ENCODE data around the gene C1orf185. TPM values are rescaled to one million over a fixed set of nuclear protein-coding genes. Genes with fewer than 3 reads are reported as not detected.

Gene C1orf185
- total RNA-seq, 4 donors from 2014 or later, result not detected

DNA sequence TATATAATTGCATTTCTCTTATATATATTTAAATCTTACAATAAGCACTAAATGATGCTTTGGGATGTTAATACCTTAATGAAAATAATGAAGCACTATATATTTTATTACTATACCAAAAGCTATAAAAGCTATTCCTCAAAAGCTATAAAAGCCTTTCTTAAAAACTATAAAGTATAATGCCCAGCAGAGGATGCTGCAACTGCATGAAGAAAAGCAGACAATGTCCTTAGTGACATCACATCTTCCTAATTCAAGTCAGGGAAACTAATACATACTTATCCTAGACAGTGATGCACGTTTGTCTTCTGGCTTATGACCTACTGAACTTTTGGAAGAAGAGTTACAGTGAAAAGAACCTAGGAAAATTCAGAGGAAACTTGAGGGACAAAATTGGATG is 13.6 kb upstream of the C1orf185 start:
- 37% methylated on average over 1 of the region's 1 CpG for WGBS
- TF ChIP-seq EP300 (IDR thresholded peaks at IDR 0.05) (no peak), POLR2A (IDR thresholded peaks at IDR 0.05) (no peak), POLR2AphosphoS5 (IDR thresholded peaks at IDR 0.05) (no peak)
- TF ChIP-seq, protein P1, sequence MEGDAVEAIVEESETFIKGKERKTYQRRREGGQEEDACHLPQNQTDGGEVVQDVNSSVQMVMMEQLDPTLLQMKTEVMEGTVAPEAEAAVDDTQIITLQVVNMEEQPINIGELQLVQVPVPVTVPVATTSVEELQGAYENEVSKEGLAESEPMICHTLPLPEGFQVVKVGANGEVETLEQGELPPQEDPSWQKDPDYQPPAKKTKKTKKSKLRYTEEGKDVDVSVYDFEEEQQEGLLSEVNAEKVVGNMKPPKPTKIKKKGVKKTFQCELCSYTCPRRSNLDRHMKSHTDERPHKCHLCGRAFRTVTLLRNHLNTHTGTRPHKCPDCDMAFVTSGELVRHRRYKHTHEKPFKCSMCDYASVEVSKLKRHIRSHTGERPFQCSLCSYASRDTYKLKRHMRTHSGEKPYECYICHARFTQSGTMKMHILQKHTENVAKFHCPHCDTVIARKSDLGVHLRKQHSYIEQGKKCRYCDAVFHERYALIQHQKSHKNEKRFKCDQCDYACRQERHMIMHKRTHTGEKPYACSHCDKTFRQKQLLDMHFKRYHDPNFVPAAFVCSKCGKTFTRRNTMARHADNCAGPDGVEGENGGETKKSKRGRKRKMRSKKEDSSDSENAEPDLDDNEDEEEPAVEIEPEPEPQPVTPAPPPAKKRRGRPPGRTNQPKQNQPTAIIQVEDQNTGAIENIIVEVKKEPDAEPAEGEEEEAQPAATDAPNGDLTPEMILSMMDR (IDR thresholded peaks at IDR 0.05), result no peak
- H3K36me3 ChIP-seq, result no peaks in the 10 kb centered on the region
- H3K4me1 ChIP-seq, result no peaks in the 10 kb centered on the region
- no peak for DNase-seq (ENCODE audit: low spot score in 2 of 2)
- H3K4me3 ChIP-seq, result no peak overlapping the region
- no peaks in the 10 kb centered on the region for H3K9me3 ChIP-seq
- H3K27ac ChIP-seq, result no peak overlapping the region
- H3K27me3 ChIP-seq, result peaks cover 8% of the 10 kb centered on the region

DNA sequence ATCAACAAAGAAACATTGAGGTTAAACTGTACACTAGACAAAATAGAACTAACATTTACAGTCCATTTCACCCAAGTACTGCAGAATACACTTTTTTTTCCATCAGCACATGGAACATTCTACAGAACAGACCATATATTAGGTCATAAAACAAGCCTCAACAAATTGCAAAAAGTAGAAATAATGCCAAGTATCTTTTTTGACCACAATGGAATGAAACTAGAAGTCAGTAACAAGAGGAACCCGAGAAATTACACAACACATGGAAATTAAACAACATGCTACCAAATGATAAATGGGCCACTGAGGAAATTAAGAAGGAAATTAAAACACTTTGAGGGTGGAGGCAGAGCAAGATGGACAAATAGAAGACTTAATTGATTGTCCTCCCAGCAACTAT is 8.4 kb upstream of the C1orf185 start:
- H3K36me3 ChIP-seq, result no peaks in the 10 kb centered on the region
- H3K4me1 ChIP-seq, result no peaks in the 10 kb centered on the region
- H3K4me3 ChIP-seq, result no peak overlapping the region
- DNase-seq (ENCODE audit: low spot score in 2 of 2), result no peak
- H3K9me3 ChIP-seq, result no peaks in the 10 kb centered on the region
- 16% methylated on average over 1 of the region's 1 CpG for WGBS
- TF ChIP-seq, protein P1 (IDR thresholded peaks at IDR 0.05), result no peak
- TF ChIP-seq POLR2A (IDR thresholded peaks at IDR 0.05) (no peak), EP300 (IDR thresholded peaks at IDR 0.05) (no peak), POLR2AphosphoS5 (IDR thresholded peaks at IDR 0.05) (no peak)
- no peak overlapping the region for H3K27ac ChIP-seq
- no peaks in the 10 kb centered on the region for H3K27me3 ChIP-seq

DNA sequence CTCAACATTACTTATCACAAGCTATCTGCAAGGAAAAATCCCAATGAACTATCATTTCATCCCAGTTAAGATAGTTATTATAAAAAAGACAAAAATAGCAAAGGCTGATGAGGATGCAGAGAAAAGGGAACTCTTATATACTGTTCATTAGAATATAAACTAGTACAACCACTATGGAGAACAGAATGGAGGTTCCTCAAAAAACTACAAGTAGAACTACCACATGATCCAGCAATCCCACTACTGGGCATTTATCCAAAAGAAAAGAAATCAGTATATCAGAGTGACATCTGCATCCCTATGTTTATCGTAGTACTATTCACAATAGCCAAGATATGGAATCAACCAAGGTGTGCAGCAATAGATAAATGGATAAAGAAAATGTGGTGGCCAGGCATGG is 4.9 kb upstream of the C1orf185 start:
- Histone ChIP-seq H3K27ac (no peak overlapping the region), H3K36me3 (no peaks in the 10 kb centered on the region), H3K4me1 (no peaks in the 10 kb centered on the region), H3K4me3 (no peak overlapping the region), H3K27me3 (no peaks in the 10 kb centered on the region), H3K9me3 (no peaks in the 10 kb centered on the region)
- TF ChIP-seq EP300 (IDR thresholded peaks at IDR 0.05) (no peak), POLR2AphosphoS5 (IDR thresholded peaks at IDR 0.05) (no peak), POLR2A (IDR thresholded peaks at IDR 0.05) (no peak)
- TF ChIP-seq, protein P1 (IDR thresholded peaks at IDR 0.05), result no peak
- no peak for DNase-seq (ENCODE audit: low spot score in 2 of 2)
- 63% methylated on average over 1 of the region's 1 CpG for WGBS

DNA sequence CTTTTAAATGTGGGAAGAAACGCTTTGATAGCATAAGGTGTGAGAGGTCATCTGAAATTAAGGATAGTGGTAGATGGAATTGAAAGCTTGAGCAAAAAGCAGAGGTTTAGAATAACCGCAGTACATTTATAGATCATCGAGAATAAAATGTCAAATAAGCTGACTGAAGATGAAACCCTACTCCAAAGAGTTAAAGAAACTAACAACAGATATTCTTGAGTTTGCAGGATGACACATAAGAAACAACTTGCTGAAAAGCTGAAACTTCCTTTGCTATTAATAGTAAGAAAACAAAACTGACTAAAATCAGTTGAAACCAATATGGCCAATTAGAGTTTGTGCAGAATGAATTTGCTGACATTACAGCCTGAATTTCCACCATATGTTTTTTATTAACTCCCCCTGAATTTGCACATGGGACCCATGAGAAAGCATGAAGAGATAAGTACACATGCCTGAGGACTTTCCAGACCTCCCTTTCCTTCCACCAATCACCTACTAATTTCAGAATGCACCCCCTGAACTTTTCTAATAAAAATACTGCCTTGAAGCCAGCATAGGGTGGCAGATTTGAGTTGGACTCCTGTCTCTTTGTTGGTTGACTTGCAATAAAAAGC is 1.7 kb upstream of the C1orf185 start:
- no peak overlapping the region for H3K4me3 ChIP-seq

DNA sequence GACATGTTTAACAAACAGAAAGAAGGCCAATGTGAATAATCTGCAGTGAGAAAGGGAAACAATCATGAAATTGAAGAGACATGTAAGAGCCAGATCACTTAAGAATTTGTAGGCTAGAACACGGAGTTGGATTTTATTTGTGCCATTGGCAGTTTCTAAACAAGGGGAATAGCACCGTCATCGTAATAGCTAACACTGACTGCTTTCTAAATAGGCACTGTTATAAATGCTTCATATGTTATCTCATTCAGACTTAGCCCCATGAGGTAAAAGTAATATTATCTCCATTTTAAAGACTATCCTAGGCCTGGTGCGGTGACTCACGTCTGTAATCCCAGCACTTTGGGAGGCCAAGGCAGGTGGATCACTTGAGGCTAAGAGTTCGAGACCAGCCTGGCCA is 12.1 kb downstream of the C1orf185 start:
- no peak for DNase-seq (ENCODE audit: low spot score in 2 of 2)
- Histone ChIP-seq H3K36me3 (no peaks in the 10 kb centered on the region), H3K9me3 (no peaks in the 10 kb centered on the region), H3K27ac (no peak overlapping the region), H3K27me3 (no peaks in the 10 kb centered on the region), H3K4me1 (no peaks in the 10 kb centered on the region), H3K4me3 (no peak overlapping the region)
- TF ChIP-seq, protein P1 (IDR thresholded peaks at IDR 0.05), result no peak
- TF ChIP-seq POLR2AphosphoS5 (IDR thresholded peaks at IDR 0.05) (no peak), EP300 (IDR thresholded peaks at IDR 0.05) (no peak), POLR2A (IDR thresholded peaks at IDR 0.05) (no peak)
- WGBS, result 87% methylated on average over 6 of the region's 6 CpGs

More for the DNA sequence above, 1.7 kb upstream of the C1orf185 start:
- Histone ChIP-seq H3K4me1 (no peaks in the 10 kb centered on the region), H3K36me3 (no peaks in the 10 kb centered on the region), H3K27ac (no peak overlapping the region), H3K9me3 (no peaks in the 10 kb centered on the region), H3K27me3 (no peaks in the 10 kb centered on the region)
- 79% methylated on average over 3 of the region's 3 CpGs for WGBS
- TF ChIP-seq, protein P1 (IDR thresholded peaks at IDR 0.05), result no peak
- no peak for TF ChIP-seq POLR2A (IDR thresholded peaks at IDR 0.05)
- TF ChIP-seq EP300 (IDR thresholded peaks at IDR 0.05), result no peak
- no peak for TF ChIP-seq POLR2AphosphoS5 (IDR thresholded peaks at IDR 0.05)
- no peak for DNase-seq (ENCODE audit: low spot score in 2 of 2)
